Keratinocyte (primary cell): Measurements from ENCODE around the gene TUBB.
A peak's percentile ranks its signal among the peaks of the same experiment; 100 is the strongest.

Experiments
- CTCF ChIP-seq, 3 experiments: IDR thresholded peaks in 1 of 3; conservative IDR thresholded peaks in 1 of 3; optimal IDR thresholded peaks in 1 of 3; 2 replicates in 2 of 3; 3 replicates in 1 of 3; pipeline versions ENCODE3 to v1.5.1; 2011; ENCODE audit warnings: low read length in 3 of 3, mild to moderate bottlenecking in 3 of 3, moderate library complexity in 2 of 3, control low read depth in 1 of 3, inconsistent platforms in 1 of 3; ENCODE audit not compliant: insufficient read depth in 2 of 3; ENCODE audit errors: extremely low read depth in 1 of 3
- EZH2 ChIP-seq: IDR thresholded peaks from one replicate; pipeline ENCODE4 v1.6.1; 2012; ENCODE audit warnings: inconsistent platforms, mild to moderate bottlenecking, low read length, moderate library complexity

GRCh38 chr6:30730601-30731435, 10.7 kb downstream of the TUBB start:
- no peak for TF ChIP-seq EZH2
- peak; percentile 85 to 99 (median 93) for TF ChIP-seq CTCF (optimal IDR thresholded peaks at IDR 0.05 in 1 of 3, IDR thresholded peaks at IDR 0.05 in 1 of 3, conservative IDR thresholded peaks at IDR 0.05 in 1 of 3; ENCODE audit: extremely low read depth in 1 of 3, insufficient read depth in 2 of 3, low read length in 3 of 3)
